ENCODE measurements around the gene FGF14. TPM values are rescaled to one million over a fixed set of nuclear protein-coding genes. Genes with fewer than 3 reads are reported as not detected.

FGF14 gene
- total RNA-seq, 1 donor from 2014 or later, result 1.7 TPM

- Mint-ChIP-seq H3K9me3 (peaks cover 3% of the 10 kb centered on the region), H3K4me3 (no peak overlapping the region), H3K27ac (ENCODE audit: unreplicated experiment) (no peak overlapping the region), H3K27me3 (ENCODE audit: low read depth) (no peaks in the 10 kb centered on the region), H3K36me3 (ENCODE audit: low read depth) (no peaks in the 10 kb centered on the region), H3K4me1 (no peaks in the 10 kb centered on the region)
- TF ChIP-seq CTCF (conservative IDR thresholded peaks at IDR 0.05), result no peak
- DNase-seq (ENCODE audit: low read depth, low spot score), result no peak
Measured at GRCh38 chr13:101811881-101812280, 590.0 kb downstream of the FGF14 start.

- no peak for TF ChIP-seq CTCF (conservative IDR thresholded peaks at IDR 0.05)
- H3K4me1 Mint-ChIP-seq, result no peaks in the 10 kb centered on the region
- H3K27ac Mint-ChIP-seq (ENCODE audit: unreplicated experiment), result no peak overlapping the region
- no peak for DNase-seq (ENCODE audit: low read depth, low spot score)
- no peaks in the 10 kb centered on the region for H3K27me3 Mint-ChIP-seq (ENCODE audit: low read depth)
- peaks cover 3% of the 10 kb centered on the region for H3K9me3 Mint-ChIP-seq
- no peak overlapping the region for H3K4me3 Mint-ChIP-seq
- H3K36me3 Mint-ChIP-seq (ENCODE audit: low read depth), result no peaks in the 10 kb centered on the region
Measured at GRCh38 chr13:101811284-101811839, 590.5 kb downstream of the FGF14 start.

- Mint-ChIP-seq H3K4me3 (no peak overlapping the region), H3K9me3 (no peaks in the 10 kb centered on the region), H3K27me3 (ENCODE audit: low read depth) (peaks cover 24% of the 10 kb centered on the region), H3K27ac (ENCODE audit: unreplicated experiment) (no peak overlapping the region), H3K4me1 (no peaks in the 10 kb centered on the region), H3K36me3 (ENCODE audit: low read depth) (no peaks in the 10 kb centered on the region)
- TF ChIP-seq CTCF (conservative IDR thresholded peaks at IDR 0.05), result no peak
- no peak for DNase-seq (ENCODE audit: low read depth, low spot score)
Measured at GRCh38 chr13:101799196-101799595, 602.7 kb downstream of the FGF14 start.

GRCh38 chr13:101798437-101798836 is 603.4 kb downstream of the FGF14 start:
- no peaks in the 10 kb centered on the region for H3K4me1 Mint-ChIP-seq
- peaks cover 22% of the 10 kb centered on the region for H3K27me3 Mint-ChIP-seq (ENCODE audit: low read depth)

GRCh38 chr13:101795460-101795859 is 606.4 kb downstream of the FGF14 start:
- H3K4me1 Mint-ChIP-seq, result no peaks in the 10 kb centered on the region
- no peak overlapping the region for H3K27ac Mint-ChIP-seq (ENCODE audit: unreplicated experiment)
- DNase-seq (ENCODE audit: low read depth, low spot score), result no peak
- TF ChIP-seq CTCF (conservative IDR thresholded peaks at IDR 0.05), result no peak
- H3K27me3 Mint-ChIP-seq (ENCODE audit: low read depth), result peaks cover 12% of the 10 kb centered on the region
- H3K4me3 Mint-ChIP-seq, result no peak overlapping the region
- no peaks in the 10 kb centered on the region for H3K9me3 Mint-ChIP-seq
- H3K36me3 Mint-ChIP-seq (ENCODE audit: low read depth), result no peaks in the 10 kb centered on the region

More at GRCh38 chr13:101798437-101798836, 603.4 kb downstream of the FGF14 start:
- Mint-ChIP-seq H3K4me3 (no peak overlapping the region), H3K27ac (ENCODE audit: unreplicated experiment) (no peak overlapping the region), H3K36me3 (ENCODE audit: low read depth) (no peaks in the 10 kb centered on the region), H3K9me3 (no peaks in the 10 kb centered on the region)
- TF ChIP-seq CTCF (conservative IDR thresholded peaks at IDR 0.05), result no peak
- no peak for DNase-seq (ENCODE audit: low read depth, low spot score)

Measured in neural crest cell (in vitro differentiated cells).